Skeletal muscle tissue (tissue), 4 donors: ENCODE results near the gene NTSR1. TPM values are rescaled to one million over a fixed set of nuclear protein-coding genes. Genes with fewer than 3 reads are reported as not detected.

Experiments used
- H3K27ac ChIP-seq: one replicate; pipeline ENCODE4 v1.7.0; 2013; ENCODE audit warnings: mild to moderate bottlenecking, low read depth, low read length, inconsistent platforms
- H3K27me3 ChIP-seq, 3 donors: one replicate each; pipeline ENCODE4 v1.7.0; 2013; ENCODE audit warnings: low read length in 3 of 3; ENCODE audit not compliant: control insufficient read depth in 3 of 3, insufficient read depth in 3 of 3
- H3K36me3 ChIP-seq, 3 donors: one replicate each; pipeline ENCODE4 v1.7.0; 2013; ENCODE audit warnings: low read length in 3 of 3; ENCODE audit not compliant: control insufficient read depth in 3 of 3, insufficient read depth in 3 of 3
- H3K4me1 ChIP-seq, 3 donors: one replicate each; pipeline ENCODE4 v1.7.0; 2013; ENCODE audit warnings: low read length in 3 of 3, mild to moderate bottlenecking in 3 of 3; ENCODE audit not compliant: control insufficient read depth in 3 of 3, insufficient read depth in 3 of 3
- H3K4me3 ChIP-seq, 3 donors: one replicate each; pipeline ENCODE4 v1.7.0; 2013; ENCODE audit warnings: low read length in 3 of 3
- H3K9ac ChIP-seq, 3 donors: one replicate each; pipeline ENCODE4 v1.7.0; 2013; ENCODE audit warnings: low read length in 3 of 3, mild to moderate bottlenecking in 3 of 3, moderate library complexity in 2 of 3, low read depth in 1 of 3
- H3K9me3 ChIP-seq, 3 donors: one replicate each; pipeline ENCODE4 v1.7.0; 2013; ENCODE audit warnings: low read length in 3 of 3; ENCODE audit not compliant: control insufficient read depth in 3 of 3
- total RNA-seq: library from RNA; depleted of rRNA; stranded (reverse); fragments of >200 nt; gene quantifications from one replicate; pipeline ENCODE4 v1.2.3, GENCODE V29; 2014
- donor health status: Osteomylitis.

NTSR1 gene
- total RNA-seq, 1 donor from 2014 or later = under 0.01 TPM

- Histone ChIP-seq H3K27me3 (peaks cover 54 to 81% (median 71%) of the 10 kb centered on the region in 3 donors), H3K36me3 (no peaks in the 10 kb centered on the region), H3K4me3 (no peak overlapping the region), H3K9me3 (no peaks in the 10 kb centered on the region), H3K4me1 (no peaks in the 10 kb centered on the region), H3K27ac (no peak overlapping the region), H3K9ac (no peak overlapping the region)
These were observed 4.0 kb downstream of the NTSR1 start for GRCh38 chr20:62712606-62713005.

DNA sequence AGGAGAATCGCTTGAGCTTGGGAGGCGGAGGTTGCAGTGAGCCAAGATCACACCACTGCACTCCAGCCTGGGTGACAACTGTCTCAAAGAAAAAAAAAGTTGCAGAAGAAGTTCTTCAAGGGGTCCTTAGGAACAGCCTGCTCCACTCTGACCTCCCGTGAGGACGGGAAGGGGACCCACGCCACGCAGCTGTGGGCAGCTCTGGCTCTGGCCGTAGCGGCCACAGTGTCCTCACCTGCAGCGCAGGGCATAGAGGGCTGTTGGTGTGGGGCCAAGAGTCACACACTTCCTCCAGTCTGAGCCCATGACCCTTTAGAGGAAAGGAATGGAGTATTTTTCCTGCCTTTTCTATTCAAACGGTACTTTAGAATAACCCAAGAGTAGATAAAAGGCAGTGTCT lies 5.4 kb downstream of the NTSR1 start:
- Histone ChIP-seq H3K36me3 (no peaks in the 10 kb centered on the region), H3K27ac (no peak overlapping the region), H3K4me1 (no peaks in the 10 kb centered on the region), H3K9me3 (no peaks in the 10 kb centered on the region), H3K9ac (no peak overlapping the region), H3K27me3 (peaks cover 52 to 79% (median 63%) of the 10 kb centered on the region in 3 donors), H3K4me3 (no peak overlapping the region)

DNA sequence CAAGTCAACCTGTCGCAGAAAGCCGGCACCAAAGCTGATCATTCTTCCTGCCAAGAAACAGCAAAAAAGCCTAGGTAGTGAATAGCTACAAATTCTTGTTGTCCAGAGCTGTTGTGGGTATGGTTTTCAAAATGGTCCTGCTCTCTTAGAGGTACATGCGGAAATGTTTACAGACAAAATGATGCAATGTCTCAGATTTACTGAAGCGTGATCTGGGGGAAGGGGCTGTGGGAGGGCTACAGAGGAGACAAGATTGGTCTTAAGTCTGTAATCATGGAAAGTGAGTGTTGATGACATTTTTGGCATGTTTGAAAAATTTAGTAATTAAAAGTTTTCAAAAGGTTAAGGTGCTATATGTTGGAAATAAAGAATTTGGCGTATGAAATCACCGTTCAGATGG lies 6.2 kb downstream of the NTSR1 start:
- H3K4me1 ChIP-seq = no peaks in the 10 kb centered on the region
- H3K4me3 ChIP-seq = no peak overlapping the region
- no peaks in the 10 kb centered on the region for H3K36me3 ChIP-seq
- no peak overlapping the region for H3K27ac ChIP-seq
- no peaks in the 10 kb centered on the region for H3K9me3 ChIP-seq
- no peak overlapping the region for H3K9ac ChIP-seq
- peaks cover 44 to 75% (median 55%) of the 10 kb centered on the region in 3 donors for H3K27me3 ChIP-seq

GRCh38 chr20:62715201-62715600 lies 6.6 kb downstream of the NTSR1 start:
- Histone ChIP-seq H3K27ac (no peak overlapping the region), H3K27me3 (peaks cover 40 to 73% (median 51%) of the 10 kb centered on the region in 3 donors), H3K4me1 (no peaks in the 10 kb centered on the region), H3K36me3 (no peaks in the 10 kb centered on the region), H3K4me3 (no peak overlapping the region), H3K9ac (no peak overlapping the region), H3K9me3 (no peaks in the 10 kb centered on the region)

- Histone ChIP-seq H3K9ac (no peak overlapping the region), H3K4me1 (no peaks in the 10 kb centered on the region), H3K27ac (no peak overlapping the region), H3K27me3 (peaks cover 30 to 62% (median 40%) of the 10 kb centered on the region in 3 donors), H3K9me3 (peaks cover 0 to under 1% (median 0%) of the 10 kb centered on the region in 3 donors), H3K36me3 (no peaks in the 10 kb centered on the region), H3K4me3 (no peak overlapping the region)
These were observed 7.7 kb downstream of the NTSR1 start for GRCh38 chr20:62716198-62716940.

DNA sequence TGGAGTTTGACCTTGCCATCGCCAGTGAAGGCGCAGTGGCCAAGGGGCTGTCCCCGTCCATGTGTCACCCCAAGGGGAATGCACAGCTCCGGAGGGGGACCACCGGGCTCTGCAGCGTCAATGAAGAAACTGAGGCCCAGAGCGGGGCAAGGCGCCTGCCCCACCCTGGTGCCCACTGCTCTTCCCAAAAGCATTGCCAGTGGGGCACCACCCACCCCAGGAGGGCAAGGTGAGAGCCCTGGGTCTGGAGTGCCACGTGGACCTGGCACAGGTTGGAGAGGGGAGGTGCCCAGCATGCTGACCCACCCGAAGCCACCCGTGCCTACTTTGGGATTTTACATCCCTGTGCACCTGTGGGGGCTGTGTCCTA lies 8.3 kb downstream of the NTSR1 start:
- Histone ChIP-seq H3K4me1 (no peaks in the 10 kb centered on the region), H3K9me3 (peaks cover 0 to 6% (median 0%) of the 10 kb centered on the region in 3 donors), H3K9ac (no peak overlapping the region), H3K27ac (no peak overlapping the region), H3K4me3 (no peak overlapping the region), H3K36me3 (no peaks in the 10 kb centered on the region), H3K27me3 (peaks cover 27 to 63% (median 38%) of the 10 kb centered on the region in 3 donors)

GRCh38 chr20:62717933-62718332 lies 9.3 kb downstream of the NTSR1 start:
- H3K9ac ChIP-seq = no peak overlapping the region
- peaks cover 33 to 64% (median 41%) of the 10 kb centered on the region in 3 donors for H3K27me3 ChIP-seq
- peaks cover 0 to under 1% (median 0%) of the 10 kb centered on the region in 3 donors for H3K4me1 ChIP-seq
- H3K27ac ChIP-seq = no peak overlapping the region
- no peak overlapping the region for H3K4me3 ChIP-seq
- H3K36me3 ChIP-seq = no peaks in the 10 kb centered on the region
- H3K9me3 ChIP-seq = peaks cover 0 to 6% (median 0%) of the 10 kb centered on the region in 3 donors

- H3K4me1 ChIP-seq = peaks cover 0 to 6% (median 3%) of the 10 kb centered on the region in 3 donors
- peaks cover 0 to 6% (median 0%) of the 10 kb centered on the region in 3 donors for H3K9me3 ChIP-seq
- peaks cover 38 to 69% (median 43%) of the 10 kb centered on the region in 3 donors for H3K27me3 ChIP-seq
- no peaks in the 10 kb centered on the region for H3K36me3 ChIP-seq
- no peak overlapping the region for H3K4me3 ChIP-seq
- H3K9ac ChIP-seq = no peak overlapping the region
- H3K27ac ChIP-seq = no peak overlapping the region
These were observed 9.9 kb downstream of the NTSR1 start for GRCh38 chr20:62718546-62718945.

DNA sequence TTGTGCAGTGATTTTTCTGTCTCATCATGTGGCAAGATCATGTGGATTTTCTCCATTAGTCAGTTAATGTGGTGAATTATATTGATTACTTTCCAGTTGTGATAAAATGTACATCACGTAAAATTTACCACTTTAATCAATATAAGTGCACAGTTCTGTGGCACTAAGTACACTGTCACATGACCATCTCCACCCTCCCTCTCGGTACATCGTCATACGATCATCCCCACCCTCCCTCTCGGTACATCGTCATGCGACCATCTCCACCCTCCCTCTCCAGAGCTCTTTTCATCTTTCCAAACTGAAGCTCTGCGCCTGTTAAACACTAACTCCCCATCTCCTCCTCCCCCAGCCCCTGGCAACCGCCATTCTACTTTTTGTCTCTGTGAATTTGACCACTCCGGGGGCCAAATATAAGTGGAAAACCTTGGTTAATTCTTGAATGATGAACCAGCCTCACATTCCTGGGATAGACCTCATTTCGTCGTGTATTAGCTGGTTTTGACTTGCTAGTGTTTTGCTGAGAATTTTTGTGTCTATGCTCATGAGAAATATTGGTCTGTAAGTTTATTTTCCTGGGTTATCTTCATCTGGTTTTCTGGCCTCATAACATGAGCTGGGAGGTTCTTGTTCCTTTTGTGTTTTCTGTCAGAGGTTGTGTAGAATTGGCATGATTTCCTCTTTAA lies 10.8 kb downstream of the NTSR1 start:
- peaks cover 0 to 8% (median 3%) of the 10 kb centered on the region in 3 donors for H3K4me1 ChIP-seq
- no peak overlapping the region for H3K4me3 ChIP-seq
- H3K27ac ChIP-seq = no peak overlapping the region
- H3K9me3 ChIP-seq = peaks cover 0 to 6% (median 0%) of the 10 kb centered on the region in 3 donors
- peaks cover 42 to 68% (median 47%) of the 10 kb centered on the region in 3 donors for H3K27me3 ChIP-seq
- H3K36me3 ChIP-seq = no peaks in the 10 kb centered on the region
- no peak overlapping the region for H3K9ac ChIP-seq
